GM18873 (cell line): Measurements from ENCODE around the gene MRFAP1.
"Not testable (repeated sequence)": the region's sequence is repeated elsewhere in the genome, so short reads cannot be mapped to it uniquely, and the experiment has no call there.

Experiments
- ATAC-seq: cut with Tn5 transposase; IDR thresholded peaks from one replicate; pipeline ENCODE4 v1.9.1; 2021; ENCODE audit warnings: mild to moderate bottlenecking, moderate library complexity, moderate number of reproducible peaks; ENCODE audit not compliant: unreplicated experiment, low FRiP score

MRFAP1 gene

GRCh38 chr4:6609415-6610079, 30.9 kb upstream of the MRFAP1 start:
- no peak for ATAC-seq

- ATAC-seq, result no peak
Observed at GRCh38 chr4:6610856-6611430, 29.5 kb upstream of the MRFAP1 start.

DNA sequence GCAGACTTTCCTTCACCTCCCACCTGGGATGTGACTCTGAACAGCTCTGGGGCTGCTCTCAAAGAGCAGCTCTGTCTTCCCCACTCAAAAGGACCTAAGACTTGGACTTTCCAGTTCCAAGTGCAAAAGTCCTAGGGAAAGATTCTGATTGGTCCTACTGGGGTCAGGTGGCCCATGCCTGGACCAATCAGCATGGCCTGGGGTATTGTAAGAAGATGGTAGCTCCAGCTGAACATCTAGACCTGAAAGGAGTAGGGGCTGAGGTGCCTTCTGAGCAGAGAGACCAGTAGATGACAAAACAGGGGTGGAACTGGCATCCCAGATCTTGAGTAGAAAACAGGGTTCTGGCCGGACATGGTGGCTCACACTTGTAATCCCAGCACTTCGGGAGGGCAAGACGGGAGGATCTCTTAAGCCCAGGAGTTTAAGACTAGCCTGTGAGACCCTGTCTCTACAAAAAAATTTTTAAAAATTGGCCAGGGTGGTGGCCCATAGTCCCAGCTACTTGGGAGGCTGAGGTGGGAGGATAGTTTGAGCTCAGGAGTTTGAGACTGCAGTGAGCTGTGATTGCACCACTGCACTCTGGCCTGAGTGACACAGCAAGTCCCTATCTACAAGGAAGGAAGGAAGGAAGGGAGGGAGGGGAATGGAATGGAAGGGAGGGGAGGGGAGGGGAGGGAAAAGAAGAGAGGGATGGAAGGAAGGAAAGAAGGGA, 27.4 kb upstream of the MRFAP1 start:
- no peak for ATAC-seq

DNA sequence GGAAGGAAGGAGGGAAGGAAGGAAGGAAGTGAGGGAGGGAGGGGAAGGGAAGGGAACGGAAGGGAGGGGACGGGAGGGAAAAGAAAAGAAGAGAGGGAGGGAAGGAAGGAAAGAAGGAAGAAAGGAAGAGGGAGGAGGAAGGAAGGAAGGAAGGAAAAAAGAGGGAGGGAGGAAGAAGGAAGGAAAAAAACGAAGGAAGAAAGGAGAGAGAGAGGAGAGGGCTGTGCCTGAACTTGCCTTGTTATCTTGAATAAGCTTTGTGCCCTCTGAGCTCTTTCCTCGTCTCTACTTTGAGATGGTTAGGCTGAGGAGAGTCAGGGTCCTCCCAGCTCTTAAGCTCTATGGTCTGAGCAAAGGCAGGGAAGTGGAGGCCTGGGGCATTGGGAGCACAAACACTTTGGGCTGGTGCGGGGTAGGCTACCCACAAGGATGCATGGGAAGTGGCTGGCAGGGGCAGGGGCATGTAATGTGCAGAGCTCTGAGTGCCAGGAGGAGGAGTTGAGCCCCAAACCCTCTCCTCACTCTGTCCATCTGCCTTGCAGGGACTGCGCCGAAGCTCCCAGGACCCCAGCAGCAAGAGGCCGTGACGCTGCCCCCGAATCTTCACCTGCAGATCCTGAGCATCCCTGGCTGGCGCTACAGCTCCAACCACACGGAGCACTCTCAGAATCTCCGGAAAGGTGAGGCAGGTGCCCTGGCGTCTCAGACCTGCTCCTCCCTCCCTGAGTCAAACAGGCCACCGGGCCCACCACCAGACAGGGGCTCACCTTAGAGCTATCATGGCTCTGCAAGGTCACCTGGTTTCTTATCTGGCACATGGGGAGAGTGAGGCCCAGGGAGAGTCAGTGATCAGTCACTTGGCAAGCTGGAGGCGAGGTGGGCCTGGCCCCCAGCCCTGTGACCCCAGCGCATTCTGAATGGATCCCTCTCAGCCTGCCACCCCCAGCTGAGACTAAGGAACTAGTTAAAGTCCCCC, 26.5 kb upstream of the MRFAP1 start:
- no peak for ATAC-seq

DNA sequence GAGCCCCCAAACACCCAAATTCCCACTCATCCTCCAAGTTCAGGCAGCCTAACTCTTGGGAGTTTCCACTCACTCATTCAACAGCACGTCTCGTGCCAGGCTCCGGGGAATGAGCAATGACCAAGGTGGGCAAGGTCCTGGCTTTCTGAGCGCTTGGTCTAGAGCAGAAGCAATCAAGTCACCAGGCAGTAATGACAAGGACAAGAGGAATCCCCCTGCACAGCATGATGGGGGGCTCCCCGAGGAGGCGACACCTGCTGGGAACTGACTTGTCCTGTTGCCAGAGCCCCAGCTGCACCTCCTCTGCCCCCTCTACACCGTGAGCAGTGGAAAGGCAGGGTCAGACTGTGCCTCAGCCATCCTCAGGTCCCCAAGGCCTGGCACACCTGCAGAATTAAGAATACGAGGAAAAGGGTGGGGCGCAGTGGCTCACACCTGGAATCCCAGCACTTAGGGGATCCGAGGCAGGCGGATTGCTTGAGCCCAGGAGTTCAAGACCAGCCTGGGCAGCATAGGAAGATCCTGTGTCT, 25.7 kb upstream of the MRFAP1 start:
- ATAC-seq, result no peak

GRCh38 chr4:6616087-6616995, 24.1 kb upstream of the MRFAP1 start:
- ATAC-seq, result no peak

- no peak for ATAC-seq
Observed at GRCh38 chr4:6617246-6617645, 23.2 kb upstream of the MRFAP1 start.

GRCh38 chr4:6618386-6619115, 21.9 kb upstream of the MRFAP1 start:
- no peak for ATAC-seq

- ATAC-seq, result no peak
Observed at GRCh38 chr4:6619116-6619465, 21.4 kb upstream of the MRFAP1 start.

DNA sequence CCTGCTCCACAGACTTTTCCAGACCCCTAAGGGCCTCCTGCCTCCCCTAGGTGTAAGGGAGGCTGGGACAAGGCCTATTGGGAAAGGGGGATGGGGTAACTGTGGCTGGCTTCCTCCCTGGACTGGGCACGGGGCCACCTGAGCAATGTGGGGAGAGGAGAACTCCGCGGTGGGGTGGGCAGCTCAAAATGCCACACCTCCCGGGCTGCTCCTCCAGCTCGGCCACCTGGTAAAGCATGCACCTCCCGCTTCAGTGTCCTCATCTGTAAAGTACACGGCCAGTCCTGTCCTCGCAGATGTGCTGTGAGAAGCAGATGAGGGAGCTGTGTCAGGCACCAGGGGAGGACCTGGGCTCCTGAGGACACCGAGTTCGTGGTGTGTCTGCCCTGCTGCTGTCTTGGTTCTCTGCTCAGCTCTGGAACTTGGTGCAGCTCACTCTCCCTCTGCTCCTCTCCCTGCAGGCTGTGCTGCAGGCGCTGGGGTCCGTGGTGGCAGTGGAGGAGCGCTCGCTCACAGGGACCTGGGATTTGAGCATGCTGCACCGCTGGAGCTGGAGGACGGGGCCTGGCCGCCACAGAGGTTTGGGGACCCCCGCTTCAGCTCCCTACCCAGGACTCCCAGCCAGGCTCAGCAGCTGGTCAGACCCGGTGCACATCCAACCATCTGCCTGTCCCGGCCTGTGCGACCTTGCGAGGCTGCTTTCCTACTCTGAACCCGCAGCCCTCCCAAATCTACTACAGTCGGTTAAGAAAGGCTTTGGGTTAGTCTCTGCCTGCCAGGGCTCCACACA, 20.8 kb upstream of the MRFAP1 start:
- no peak for ATAC-seq

- ATAC-seq, result no peak
Observed at GRCh38 chr4:6620296-6620695, 20.2 kb upstream of the MRFAP1 start.

DNA sequence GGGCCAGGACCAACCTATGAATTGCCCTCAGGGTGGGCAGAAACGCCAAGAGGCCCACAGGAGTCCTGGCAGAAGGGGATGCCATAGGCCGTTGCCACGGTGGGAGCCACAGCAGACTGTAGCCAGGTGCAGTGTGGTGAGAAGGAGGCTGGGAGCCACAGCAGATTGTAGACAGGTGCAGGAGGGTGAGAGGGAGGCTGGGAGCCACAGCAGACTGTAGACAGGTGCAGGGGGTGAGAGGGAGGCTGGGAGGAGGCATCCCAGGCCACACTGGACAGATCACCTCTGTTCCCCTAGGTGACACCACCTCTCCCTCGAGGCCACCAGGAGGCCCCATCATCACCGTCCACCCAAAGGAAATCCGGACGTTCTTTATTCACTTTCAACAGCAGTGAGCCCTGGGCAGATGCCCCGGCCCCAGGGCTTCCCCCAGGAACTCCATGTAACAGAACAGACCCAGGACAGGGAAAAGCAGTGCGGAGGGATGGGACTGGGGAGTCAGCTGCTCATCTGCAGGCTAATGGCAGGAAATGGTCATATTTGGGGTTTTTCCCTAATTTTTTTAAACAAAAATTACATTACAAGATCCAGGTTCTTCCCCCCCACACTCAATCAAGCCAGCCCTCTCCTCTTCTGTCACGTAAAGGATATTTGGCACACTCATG, 19.5 kb upstream of the MRFAP1 start:
- no peak for ATAC-seq

DNA sequence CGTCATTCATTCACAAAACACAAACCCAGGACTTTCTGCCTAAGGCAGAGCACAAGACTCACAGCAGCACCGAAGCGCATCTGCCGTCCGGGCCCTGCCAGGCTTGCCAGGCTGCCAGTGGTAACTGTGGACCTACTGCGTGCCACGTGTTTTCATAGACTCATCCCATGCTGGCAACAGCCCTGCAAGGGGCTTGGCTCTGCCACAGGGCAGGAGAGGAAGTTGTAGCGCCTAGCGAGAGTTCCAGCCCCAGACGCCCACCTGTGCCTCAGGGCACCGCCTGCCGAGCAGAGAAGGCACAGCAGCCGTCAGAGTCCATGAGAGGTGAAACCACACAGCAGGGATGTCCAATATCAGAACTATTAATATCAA, 18.9 kb upstream of the MRFAP1 start:
- ATAC-seq, result no peak

- no peak for ATAC-seq
Observed at GRCh38 chr4:6622744-6623143, 17.7 kb upstream of the MRFAP1 start.

GRCh38 chr4:6625256-6625655, 15.2 kb upstream of the MRFAP1 start:
- ATAC-seq, result no peak

DNA sequence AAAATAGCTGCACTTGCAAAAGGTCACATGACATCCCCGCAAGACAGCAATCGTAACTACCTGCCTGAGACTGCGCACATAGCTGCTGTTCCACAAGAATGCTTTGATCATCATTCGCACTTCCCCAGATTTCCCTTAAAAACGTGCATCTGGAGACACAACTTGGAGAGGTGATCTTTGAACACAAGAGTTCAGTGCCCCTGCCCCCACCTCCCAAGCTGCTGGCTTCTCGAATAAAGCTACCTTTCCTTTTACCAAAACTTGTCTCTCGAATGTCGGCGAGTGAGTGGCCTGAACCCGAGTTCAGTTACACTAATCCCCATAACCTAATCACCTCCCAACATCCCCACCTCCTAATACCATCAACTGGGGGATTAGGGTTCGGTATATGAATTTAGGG, 14.4 kb upstream of the MRFAP1 start:
- no peak for ATAC-seq

DNA sequence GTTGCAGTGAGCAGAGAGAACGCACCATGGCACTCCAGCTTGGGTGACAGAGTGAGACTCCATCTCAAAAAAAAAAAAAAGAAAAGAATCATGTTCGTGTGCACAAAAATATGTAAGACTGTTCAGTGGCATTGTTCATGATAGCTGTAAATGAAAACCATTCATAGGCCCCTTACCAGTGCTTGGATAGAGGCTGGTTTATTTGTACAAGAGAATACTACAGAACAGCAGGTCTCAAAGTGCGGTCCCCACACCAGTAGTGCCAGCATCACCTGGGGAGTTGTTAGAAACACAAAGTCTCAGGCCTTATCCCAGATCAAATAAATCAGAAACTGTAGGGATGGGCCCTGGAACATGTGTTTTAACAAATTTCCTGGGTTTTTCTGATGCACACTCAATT, 12.7 kb upstream of the MRFAP1 start:
- no peak for ATAC-seq

DNA sequence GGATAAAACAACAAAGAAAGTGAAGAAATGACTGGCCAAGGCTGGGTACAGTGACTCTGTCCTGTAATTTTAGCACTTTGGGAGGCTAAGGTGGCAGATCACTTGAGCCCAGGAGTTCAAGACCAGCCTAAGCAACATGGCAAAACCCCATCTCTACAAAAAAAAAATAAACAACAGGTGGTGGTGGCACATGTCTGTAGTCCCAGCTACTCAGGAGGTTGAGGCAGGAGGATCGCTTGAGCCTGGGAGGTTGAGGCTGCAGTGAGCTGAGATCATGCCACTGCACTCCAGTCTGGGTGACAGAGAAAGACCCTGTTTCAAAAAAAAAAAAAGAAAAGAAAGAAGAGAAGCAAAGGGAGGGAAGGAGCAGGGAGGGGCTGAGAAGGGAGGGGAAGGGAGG, 12.0 kb upstream of the MRFAP1 start:
- not testable (repeated sequence) for ATAC-seq
